Measurements from ENCODE around the gene GABARAP. TPM values are rescaled to one million over a fixed set of nuclear protein-coding genes. Genes with fewer than 3 reads are reported as not detected.

The GABARAP gene
- total and polyA plus RNA-seq, 2 of the 8 experiments (the other 6 are each of a cell fraction or from before 2014, with no cell fraction given) = 252 to 581 TPM

DNA sequence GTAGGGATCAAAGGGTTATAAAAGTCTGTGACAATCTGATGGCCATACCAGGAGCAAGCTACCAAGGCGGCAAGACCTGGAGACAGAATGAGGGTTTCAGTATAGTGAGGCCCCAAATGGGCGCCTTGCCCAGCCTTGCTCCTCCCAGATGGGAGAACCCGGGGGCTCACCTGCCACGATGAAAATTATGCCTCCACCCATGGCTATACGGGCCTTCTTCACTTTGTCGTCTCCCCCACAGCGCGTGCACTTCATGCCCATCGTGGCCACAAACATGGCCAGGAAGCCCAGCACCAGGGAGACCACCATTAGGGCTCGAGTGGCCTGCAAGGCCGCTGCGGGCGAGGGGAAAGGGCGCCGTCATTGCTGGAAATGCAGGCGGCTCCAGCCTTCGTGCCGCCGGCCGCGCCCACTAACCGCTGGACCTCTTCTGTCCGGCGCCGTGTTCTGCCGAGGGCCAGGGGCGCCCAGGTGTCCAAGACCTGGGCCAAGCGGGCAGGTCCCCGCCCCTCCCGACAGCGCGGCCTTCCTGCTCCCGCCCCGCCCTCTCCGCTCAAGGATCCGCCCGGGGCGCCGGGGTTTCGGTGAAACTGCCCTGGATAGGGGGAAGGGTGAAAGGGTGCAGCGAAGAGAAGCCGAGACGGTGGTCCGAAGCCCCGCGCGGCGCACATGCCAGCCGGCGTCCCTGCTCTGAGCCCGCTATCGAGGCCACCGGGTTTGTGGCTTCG is 18.6 kb upstream of the GABARAP start (continued):
- TF ChIP-seq, protein P1, sequence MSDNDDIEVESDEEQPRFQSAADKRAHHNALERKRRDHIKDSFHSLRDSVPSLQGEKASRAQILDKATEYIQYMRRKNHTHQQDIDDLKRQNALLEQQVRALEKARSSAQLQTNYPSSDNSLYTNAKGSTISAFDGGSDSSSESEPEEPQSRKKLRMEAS (IDR thresholded peaks at IDR 0.05) = peak; percentile 26; the same call in 1 of the 2 replicates
- TF ChIP-seq CHD2 (IDR thresholded peaks at IDR 0.05; ENCODE audit: low read length) (no peak), NANOG (IDR thresholded peaks at IDR 0.05; ENCODE audit: insufficient read depth, low read depth, low read length, poor library complexity, severe bottlenecking) (no peak), SIX5 (IDR thresholded peaks at IDR 0.05; ENCODE audit: low read depth, low read length) (no peak), RAD21 (IDR thresholded peaks at IDR 0.05 in 1 of 2, conservative IDR thresholded peaks at IDR 0.05 in 1 of 2; ENCODE audit: low read depth in 2 of 2, low read length in 2 of 2) (no peak), RXRA (IDR thresholded peaks at IDR 0.05; ENCODE audit: insufficient read depth, low read depth, low read length) (no peak), NRF1 (IDR thresholded peaks at IDR 0.05; ENCODE audit: low read depth, low read length) (no peak), TAF7 (optimal IDR thresholded peaks at IDR 0.05; ENCODE audit: borderline replicate concordance, low read depth, low read length) (peak; percentile 70), CHD1 (IDR thresholded peaks at IDR 0.05; ENCODE audit: low read depth, low read length) (no peak), TEAD4 (IDR thresholded peaks at IDR 0.05; ENCODE audit: low read depth, low read length) (no peak), PHF8 (conservative IDR thresholded peaks at IDR 0.05; ENCODE audit: low read depth, low read length) (no peak), POU5F1 (IDR thresholded peaks at IDR 0.05; ENCODE audit: low read depth, low read length) (no peak), SUZ12 (IDR thresholded peaks at IDR 0.05; ENCODE audit: low read length) (no peak)
- TF ChIP-seq, protein P2, sequence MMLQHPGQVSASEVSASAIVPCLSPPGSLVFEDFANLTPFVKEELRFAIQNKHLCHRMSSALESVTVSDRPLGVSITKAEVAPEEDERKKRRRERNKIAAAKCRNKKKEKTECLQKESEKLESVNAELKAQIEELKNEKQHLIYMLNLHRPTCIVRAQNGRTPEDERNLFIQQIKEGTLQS (IDR thresholded peaks at IDR 0.05; ENCODE audit: insufficient read depth, low read depth, low read length) = no peak
- TF ChIP-seq, protein P3, sequence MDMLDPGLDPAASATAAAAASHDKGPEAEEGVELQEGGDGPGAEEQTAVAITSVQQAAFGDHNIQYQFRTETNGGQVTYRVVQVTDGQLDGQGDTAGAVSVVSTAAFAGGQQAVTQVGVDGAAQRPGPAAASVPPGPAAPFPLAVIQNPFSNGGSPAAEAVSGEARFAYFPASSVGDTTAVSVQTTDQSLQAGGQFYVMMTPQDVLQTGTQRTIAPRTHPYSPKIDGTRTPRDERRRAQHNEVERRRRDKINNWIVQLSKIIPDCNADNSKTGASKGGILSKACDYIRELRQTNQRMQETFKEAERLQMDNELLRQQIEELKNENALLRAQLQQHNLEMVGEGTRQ (IDR thresholded peaks at IDR 0.05; ENCODE audit: low read length) = no peak
- TF ChIP-seq, protein P4, sequence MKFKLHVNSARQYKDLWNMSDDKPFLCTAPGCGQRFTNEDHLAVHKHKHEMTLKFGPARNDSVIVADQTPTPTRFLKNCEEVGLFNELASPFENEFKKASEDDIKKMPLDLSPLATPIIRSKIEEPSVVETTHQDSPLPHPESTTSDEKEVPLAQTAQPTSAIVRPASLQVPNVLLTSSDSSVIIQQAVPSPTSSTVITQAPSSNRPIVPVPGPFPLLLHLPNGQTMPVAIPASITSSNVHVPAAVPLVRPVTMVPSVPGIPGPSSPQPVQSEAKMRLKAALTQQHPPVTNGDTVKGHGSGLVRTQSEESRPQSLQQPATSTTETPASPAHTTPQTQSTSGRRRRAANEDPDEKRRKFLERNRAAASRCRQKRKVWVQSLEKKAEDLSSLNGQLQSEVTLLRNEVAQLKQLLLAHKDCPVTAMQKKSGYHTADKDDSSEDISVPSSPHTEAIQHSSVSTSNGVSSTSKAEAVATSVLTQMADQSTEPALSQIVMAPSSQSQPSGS (IDR thresholded peaks at IDR 0.05; ENCODE audit: low read length) = no peak
